ENCODE results near the gene RNPEPL1. TPM values are rescaled to one million over a fixed set of nuclear protein-coding genes. Genes with fewer than 3 reads are reported as not detected.

The RNPEPL1 gene
- total RNA-seq, 1 experiment from 2014 or later: 25.8 TPM

DNA sequence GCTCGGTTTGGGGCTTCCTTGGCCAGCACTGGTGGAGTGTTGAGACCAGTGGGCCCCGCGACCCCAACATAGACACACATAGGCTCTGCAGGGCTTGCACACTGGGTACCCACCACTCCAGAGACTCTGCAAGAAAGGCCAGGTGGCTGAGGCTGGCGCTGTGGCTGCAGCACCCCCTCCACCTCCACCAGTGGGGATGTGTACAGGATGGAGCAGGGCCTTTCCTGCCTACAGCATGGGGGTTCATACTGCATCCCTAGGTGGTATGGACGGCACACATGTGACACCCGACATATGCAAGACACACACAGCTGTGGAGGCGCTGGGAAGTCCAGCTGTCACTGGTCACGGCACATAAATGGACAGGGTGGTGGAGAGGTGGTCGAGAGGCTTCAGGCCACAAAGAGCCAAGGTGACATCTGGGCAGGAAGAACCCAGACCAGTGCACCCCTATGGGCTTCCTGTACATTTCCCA is 1.3 kb downstream of the RNPEPL1 start:
- H3F3A ChIP-seq (ENCODE audit: low read length, unreplicated experiment): no peaks in the 10 kb centered on the region
- no peaks in the 10 kb centered on the region for H4K20me1 ChIP-seq (ENCODE audit: low read length)
- ChIA-PET CTCF (interaction anchor here (0.6 kb wide), 1 partner anchor 10 kb away, joined by 8 read pairs; no protein-coding TSS in a partner anchor), POLR2A (ENCODE audit: unreplicated experiment) (no interaction called here)
- no peak overlapping the region for H3K27ac ChIP-seq (ENCODE audit: low read length)
- H3K4me3 ChIP-seq (ENCODE audit: low read length): peak overlapping the region; percentile 78
- peaks cover 40% of the 10 kb centered on the region for H3K4me1 ChIP-seq (ENCODE audit: insufficient read depth, low read length)
- TF ChIP-seq EZH2phosphoT487 (IDR thresholded peaks at IDR 0.05; ENCODE audit: borderline replicate concordance, low read length): no peak
- TF ChIP-seq EZH2 (IDR thresholded peaks at IDR 0.05; ENCODE audit: low read length, unreplicated experiment): no peak
- TF ChIP-seq, protein P1, sequence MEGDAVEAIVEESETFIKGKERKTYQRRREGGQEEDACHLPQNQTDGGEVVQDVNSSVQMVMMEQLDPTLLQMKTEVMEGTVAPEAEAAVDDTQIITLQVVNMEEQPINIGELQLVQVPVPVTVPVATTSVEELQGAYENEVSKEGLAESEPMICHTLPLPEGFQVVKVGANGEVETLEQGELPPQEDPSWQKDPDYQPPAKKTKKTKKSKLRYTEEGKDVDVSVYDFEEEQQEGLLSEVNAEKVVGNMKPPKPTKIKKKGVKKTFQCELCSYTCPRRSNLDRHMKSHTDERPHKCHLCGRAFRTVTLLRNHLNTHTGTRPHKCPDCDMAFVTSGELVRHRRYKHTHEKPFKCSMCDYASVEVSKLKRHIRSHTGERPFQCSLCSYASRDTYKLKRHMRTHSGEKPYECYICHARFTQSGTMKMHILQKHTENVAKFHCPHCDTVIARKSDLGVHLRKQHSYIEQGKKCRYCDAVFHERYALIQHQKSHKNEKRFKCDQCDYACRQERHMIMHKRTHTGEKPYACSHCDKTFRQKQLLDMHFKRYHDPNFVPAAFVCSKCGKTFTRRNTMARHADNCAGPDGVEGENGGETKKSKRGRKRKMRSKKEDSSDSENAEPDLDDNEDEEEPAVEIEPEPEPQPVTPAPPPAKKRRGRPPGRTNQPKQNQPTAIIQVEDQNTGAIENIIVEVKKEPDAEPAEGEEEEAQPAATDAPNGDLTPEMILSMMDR (conservative IDR thresholded peaks at IDR 0.05; ENCODE audit: low read depth, low read length): no peak
- peaks cover 26% of the 10 kb centered on the region for H3K79me2 ChIP-seq (ENCODE audit: low read length)
- H2AFZ ChIP-seq (ENCODE audit: low read length): no peak overlapping the region
- no peak for ATAC-seq
- no peaks in the 10 kb centered on the region for H3K9me3 ChIP-seq (ENCODE audit: low read length)
- H3K4me2 ChIP-seq (ENCODE audit: low read length): peak overlapping the region; percentile 93
- no peak overlapping the region for H3K9ac ChIP-seq (ENCODE audit: low read length)
- H3K9me2 ChIP-seq (replicated peaks; ENCODE audit: low read length): no peaks in the 10 kb centered on the region
- DNase-seq: no peak
- intact Hi-C loops (cut with micrococcal nuclease): no loop called here
- no peaks in the 10 kb centered on the region for H3K36me3 ChIP-seq (ENCODE audit: low read depth, low read length)
- BruUV-seq (replicated peaks): TSS peak; percentile 28
- H3K27me3 ChIP-seq (ENCODE audit: low read length): no peaks in the 10 kb centered on the region

DNA sequence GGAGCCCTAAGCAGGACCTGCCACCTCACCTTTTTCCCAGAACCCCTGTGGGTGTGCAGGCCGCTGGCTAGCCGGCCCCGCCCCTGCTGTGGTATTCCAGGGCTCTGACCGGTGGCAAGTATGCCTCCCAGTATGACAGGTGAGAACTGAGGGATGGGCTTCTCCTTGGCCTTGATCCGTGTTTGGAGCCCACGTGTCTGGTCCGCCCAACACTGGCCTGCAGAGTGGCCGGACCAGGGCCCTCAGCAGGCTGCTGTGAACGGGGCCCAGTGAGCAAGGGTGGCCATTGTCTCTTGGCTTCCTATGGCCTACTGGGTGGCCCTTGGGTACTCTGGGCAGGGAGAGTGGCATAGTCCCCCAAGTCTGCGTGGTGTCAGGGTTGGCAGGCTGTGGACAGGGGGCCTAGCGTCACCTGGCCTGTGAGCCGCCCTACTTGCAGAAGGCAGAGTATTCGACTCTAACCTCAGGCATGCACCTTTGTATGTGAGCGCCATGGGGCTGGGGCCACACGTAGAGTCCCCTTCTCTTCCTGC is 1.8 kb downstream of the RNPEPL1 start:
- Histone ChIP-seq H3K9ac (ENCODE audit: low read length) (no peak overlapping the region), H3K27me3 (ENCODE audit: low read length) (no peaks in the 10 kb centered on the region), H3K4me1 (ENCODE audit: insufficient read depth, low read length) (peaks cover 37% of the 10 kb centered on the region), H3K4me2 (ENCODE audit: low read length) (peak overlapping the region; percentile 93), H3K9me3 (ENCODE audit: low read length) (no peaks in the 10 kb centered on the region), H3F3A (ENCODE audit: low read length, unreplicated experiment) (no peaks in the 10 kb centered on the region), H2AFZ (ENCODE audit: low read length) (no peak overlapping the region), H3K36me3 (ENCODE audit: low read depth, low read length) (no peaks in the 10 kb centered on the region), H3K79me2 (ENCODE audit: low read length) (peaks cover 26% of the 10 kb centered on the region), H3K4me3 (ENCODE audit: low read length) (peak overlapping the region; percentile 78), H3K27ac (ENCODE audit: low read length) (no peak overlapping the region), H4K20me1 (ENCODE audit: low read length) (no peaks in the 10 kb centered on the region), H3K9me2 (replicated peaks; ENCODE audit: low read length) (no peaks in the 10 kb centered on the region)
- intact Hi-C loops (cut with micrococcal nuclease): no loop called here
- ChIA-PET POLR2A (ENCODE audit: unreplicated experiment) (no interaction called here), CTCF (no interaction called here)
- ATAC-seq: no peak
- DNase-seq: no peak
- TF ChIP-seq EZH2phosphoT487 (IDR thresholded peaks at IDR 0.05; ENCODE audit: borderline replicate concordance, low read length): no peak
- TF ChIP-seq EZH2 (IDR thresholded peaks at IDR 0.05; ENCODE audit: low read length, unreplicated experiment): no peak
- TF ChIP-seq, protein P1 (conservative IDR thresholded peaks at IDR 0.05; ENCODE audit: low read depth, low read length): no peak
- BruUV-seq (replicated peaks): no TSS peak

DNA sequence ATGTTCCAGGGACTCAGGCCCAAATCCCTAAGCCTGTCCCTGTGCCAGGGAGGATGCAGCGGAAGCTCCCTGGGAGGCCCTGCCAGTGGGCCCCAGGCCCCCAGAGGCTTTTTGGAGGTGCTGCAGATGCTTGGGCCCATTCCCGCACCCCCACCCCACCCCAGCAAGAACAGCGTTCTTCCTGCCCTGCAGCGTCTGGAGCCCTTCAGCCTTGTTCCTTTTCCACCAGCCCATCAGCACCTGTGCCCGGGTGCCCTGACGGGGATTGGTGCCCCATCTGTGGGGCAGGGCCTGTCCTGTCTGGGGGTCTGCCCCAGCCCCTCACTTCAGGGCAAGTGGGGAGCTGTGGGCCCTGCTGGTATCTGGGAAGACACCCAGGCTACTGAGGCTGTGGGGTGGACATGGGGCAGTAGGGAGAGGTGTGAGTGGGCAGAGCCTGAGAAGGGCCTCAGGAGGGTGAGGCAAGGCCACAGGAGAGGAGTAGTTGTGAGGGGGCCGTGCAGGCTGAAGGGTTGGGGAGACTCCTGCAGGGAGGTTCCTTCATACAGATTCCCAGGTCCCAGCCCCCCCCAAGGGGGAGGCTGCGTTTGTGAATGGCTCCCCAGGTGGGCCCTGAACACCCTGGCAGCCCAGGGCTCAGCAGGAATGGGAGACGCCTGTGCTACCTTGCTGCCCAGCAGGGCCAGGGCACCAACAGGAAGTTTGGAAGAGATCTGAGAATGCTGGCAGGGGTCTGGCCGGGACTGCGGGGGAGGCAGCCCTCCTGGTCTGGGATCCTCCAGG is 2.4 kb downstream of the RNPEPL1 start:
- H3K79me2 ChIP-seq (ENCODE audit: low read length): peaks cover 26% of the 10 kb centered on the region
- no peaks in the 10 kb centered on the region for H3K9me3 ChIP-seq (ENCODE audit: low read length)
- no peaks in the 10 kb centered on the region for H3K36me3 ChIP-seq (ENCODE audit: low read depth, low read length)
- H3K4me1 ChIP-seq (ENCODE audit: insufficient read depth, low read length): peaks cover 31% of the 10 kb centered on the region
- ChIA-PET POLR2A (ENCODE audit: unreplicated experiment) (no interaction called here), CTCF (no interaction called here)
- no TSS peak for BruUV-seq (replicated peaks)
- no peak overlapping the region for H2AFZ ChIP-seq (ENCODE audit: low read length)
- no peak for TF ChIP-seq EZH2 (IDR thresholded peaks at IDR 0.05; ENCODE audit: low read length, unreplicated experiment)
- TF ChIP-seq, protein P1 (conservative IDR thresholded peaks at IDR 0.05; ENCODE audit: low read depth, low read length): no peak
- TF ChIP-seq EZH2phosphoT487 (IDR thresholded peaks at IDR 0.05; ENCODE audit: borderline replicate concordance, low read length): no peak
- no peaks in the 10 kb centered on the region for H3K9me2 ChIP-seq (replicated peaks; ENCODE audit: low read length)
- H3K4me2 ChIP-seq (ENCODE audit: low read length): no peak overlapping the region
- no peak overlapping the region for H3K9ac ChIP-seq (ENCODE audit: low read length)
- H3K27ac ChIP-seq (ENCODE audit: low read length): no peak overlapping the region
- H4K20me1 ChIP-seq (ENCODE audit: low read length): no peaks in the 10 kb centered on the region
- no peak overlapping the region for H3K4me3 ChIP-seq (ENCODE audit: low read length)
- ATAC-seq (no peak), DNase-seq (no peak)
- H3F3A ChIP-seq (ENCODE audit: low read length, unreplicated experiment): no peaks in the 10 kb centered on the region
- H3K27me3 ChIP-seq (ENCODE audit: low read length): no peaks in the 10 kb centered on the region
- intact Hi-C loops (cut with micrococcal nuclease): no loop called here

All from PC-3 (cell line).